NT2/D1 (cell line): Measurements from ENCODE around the gene STAT5B.

ENCODE experiments used
- SUZ12 ChIP-seq: IDR thresholded peaks from 2 replicates; pipeline ENCODE4 v1.6.1; 2011; ENCODE audit not compliant: insufficient read length, insufficient read depth; ENCODE audit errors: extremely low read depth
- YY1 ChIP-seq: IDR thresholded peaks from 2 replicates; pipeline ENCODE4 v1.6.1; 2011; ENCODE audit not compliant: insufficient read length, insufficient read depth
- ZNF274 ChIP-seq: IDR thresholded peaks from 2 replicates; pipeline ENCODE4 v1.6.1; 2011; ENCODE audit warnings: mild to moderate bottlenecking, low read depth, low read length

DNA sequence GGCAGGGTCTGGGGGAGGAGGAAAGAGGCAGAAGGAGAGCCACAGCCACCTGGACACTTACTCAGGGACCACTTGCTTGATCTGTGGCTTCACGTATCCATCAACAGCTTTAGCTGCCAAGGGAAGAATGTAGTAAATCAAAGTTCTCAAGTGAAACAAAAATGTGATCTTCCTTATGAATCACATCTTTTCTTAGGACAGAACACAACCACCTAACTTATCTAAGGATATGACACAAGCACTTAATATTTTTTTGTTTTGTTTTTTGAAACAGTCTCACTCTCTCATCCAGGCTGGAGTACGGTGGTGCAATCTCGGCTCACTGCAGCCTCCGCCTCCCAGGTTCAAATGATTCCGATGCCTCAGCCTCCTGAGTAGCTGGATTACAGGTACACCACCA lies 73.5 kb downstream of the STAT5B start:
- no peak for TF ChIP-seq YY1
- no peak for TF ChIP-seq ZNF274
- TF ChIP-seq SUZ12 = no peak
